ENCODE measurements around the gene APBA1. TPM values are rescaled to one million over a fixed set of nuclear protein-coding genes. Genes with fewer than 3 reads are reported as not detected.

Gene APBA1
- total and polyA plus RNA-seq, 9 of the 15 experiments (the other 6 are each of a cell fraction or from before 2014, with no cell fraction given), result 0.01 to 0.02 TPM; not detected in 7

DNA sequence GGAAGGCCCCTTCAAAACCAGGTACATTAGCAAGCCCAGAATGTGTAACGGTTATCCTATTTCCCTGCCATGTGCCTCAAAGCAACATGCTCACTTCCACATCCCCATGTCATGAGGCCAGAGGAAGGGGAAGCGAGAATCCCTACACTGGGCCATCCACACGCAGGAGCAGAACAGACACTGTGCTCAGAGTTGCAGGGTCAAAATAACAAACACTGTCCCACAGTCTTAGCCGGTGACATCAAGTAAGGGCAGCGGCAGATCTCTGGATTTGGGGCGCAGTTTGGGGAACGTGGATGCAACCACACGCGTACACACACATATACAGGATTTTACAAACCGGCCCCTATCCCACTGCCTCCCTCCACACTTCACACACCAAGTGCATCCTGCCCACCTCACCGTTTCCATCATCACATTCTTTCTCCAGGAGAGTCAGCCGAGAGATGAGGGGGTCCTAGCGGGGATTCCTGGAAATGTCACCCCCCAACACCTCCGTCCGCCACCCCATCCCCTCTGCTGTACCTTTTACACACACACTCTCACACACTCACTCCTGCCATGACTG is 776 bp downstream of the APBA1 start:
- H3K9ac ChIP-seq (ENCODE audit: insufficient read depth in 1 of 2, low read depth in 2 of 2, low read length in 2 of 2), result no peak overlapping the region
- no peak overlapping the region for H2AFZ ChIP-seq (ENCODE audit: low read depth, low read length)
- no peaks in the 10 kb centered on the region for H3K36me3 ChIP-seq (ENCODE audit: control insufficient read depth, insufficient read depth, low read length)
- no peak for DNase-seq (ENCODE audit: extremely low read depth in 1 of 4, low spot score in 3 of 4)
- ChIA-PET POLR2A (no interaction called here), CTCF (ENCODE audit: low intra/inter-chr PET ratio) (no interaction called here)
- FAIRE-seq, result no peak
- H3K4me1 ChIP-seq (replicated peaks in 1 of 2; ENCODE audit: control insufficient read depth in 2 of 2, insufficient read depth in 2 of 2, low read length in 2 of 2), result peaks cover 0 to 15% of the 10 kb centered on the region in 2 experiments; a peak in 2 of 5 replicates
- peaks cover 2 to 15% of the 10 kb centered on the region in 2 experiments; a peak in 4 of 5 replicates for H3K27me3 ChIP-seq (ENCODE audit: control insufficient read depth in 2 of 2, insufficient read depth in 2 of 2, low read length in 2 of 2)
- in situ Hi-C loops (cut with MboI), result no loop called here
- no peaks in the 10 kb centered on the region for H3K79me2 ChIP-seq (ENCODE audit: control insufficient read depth, insufficient read depth, low read length)
- intact Hi-C loops (cut with micrococcal nuclease), result loop anchor here (5.0 kb wide), 3 partner anchors 86 to 206 kb away; partner anchors contain the start of gene CFAP95
- H3K9me1 ChIP-seq (ENCODE audit: control insufficient read depth, insufficient read depth, low read length), result no peaks in the 10 kb centered on the region
- 60% methylated on average over 12 of the region's 15 CpGs for WGBS (ENCODE audit: insufficient coverage, low coverage, missing lambda C conversion rate)
- BruUV-seq (replicated peaks), result no TSS peak
- no peak overlapping the region for H3K4me2 ChIP-seq (ENCODE audit: insufficient read depth, low read length)
- no peaks in the 10 kb centered on the region for H3K9me3 ChIP-seq (replicated peaks; ENCODE audit: control insufficient read depth, insufficient read depth, low read depth, low read length)
- no peaks in the 10 kb centered on the region; the same call in 1 of the 2 replicates for H4K20me1 ChIP-seq (replicated peaks; ENCODE audit: control insufficient read depth, insufficient read depth, low read length)
- no peak overlapping the region for H3K27ac ChIP-seq (ENCODE audit: extremely low read depth, low read depth, low read length)
- ATAC-seq, result no peak
- H3K4me3 ChIP-seq, result no peak overlapping the region
- no peak for TF ChIP-seq NFATC3 (IDR thresholded peaks at IDR 0.05)
- TF ChIP-seq HDGF (IDR thresholded peaks at IDR 0.05), result no peak
- no peak for TF ChIP-seq ZNF3 (CRISPR knock-in tag; IDR thresholded peaks at IDR 0.05)
- TF ChIP-seq, protein P1, sequence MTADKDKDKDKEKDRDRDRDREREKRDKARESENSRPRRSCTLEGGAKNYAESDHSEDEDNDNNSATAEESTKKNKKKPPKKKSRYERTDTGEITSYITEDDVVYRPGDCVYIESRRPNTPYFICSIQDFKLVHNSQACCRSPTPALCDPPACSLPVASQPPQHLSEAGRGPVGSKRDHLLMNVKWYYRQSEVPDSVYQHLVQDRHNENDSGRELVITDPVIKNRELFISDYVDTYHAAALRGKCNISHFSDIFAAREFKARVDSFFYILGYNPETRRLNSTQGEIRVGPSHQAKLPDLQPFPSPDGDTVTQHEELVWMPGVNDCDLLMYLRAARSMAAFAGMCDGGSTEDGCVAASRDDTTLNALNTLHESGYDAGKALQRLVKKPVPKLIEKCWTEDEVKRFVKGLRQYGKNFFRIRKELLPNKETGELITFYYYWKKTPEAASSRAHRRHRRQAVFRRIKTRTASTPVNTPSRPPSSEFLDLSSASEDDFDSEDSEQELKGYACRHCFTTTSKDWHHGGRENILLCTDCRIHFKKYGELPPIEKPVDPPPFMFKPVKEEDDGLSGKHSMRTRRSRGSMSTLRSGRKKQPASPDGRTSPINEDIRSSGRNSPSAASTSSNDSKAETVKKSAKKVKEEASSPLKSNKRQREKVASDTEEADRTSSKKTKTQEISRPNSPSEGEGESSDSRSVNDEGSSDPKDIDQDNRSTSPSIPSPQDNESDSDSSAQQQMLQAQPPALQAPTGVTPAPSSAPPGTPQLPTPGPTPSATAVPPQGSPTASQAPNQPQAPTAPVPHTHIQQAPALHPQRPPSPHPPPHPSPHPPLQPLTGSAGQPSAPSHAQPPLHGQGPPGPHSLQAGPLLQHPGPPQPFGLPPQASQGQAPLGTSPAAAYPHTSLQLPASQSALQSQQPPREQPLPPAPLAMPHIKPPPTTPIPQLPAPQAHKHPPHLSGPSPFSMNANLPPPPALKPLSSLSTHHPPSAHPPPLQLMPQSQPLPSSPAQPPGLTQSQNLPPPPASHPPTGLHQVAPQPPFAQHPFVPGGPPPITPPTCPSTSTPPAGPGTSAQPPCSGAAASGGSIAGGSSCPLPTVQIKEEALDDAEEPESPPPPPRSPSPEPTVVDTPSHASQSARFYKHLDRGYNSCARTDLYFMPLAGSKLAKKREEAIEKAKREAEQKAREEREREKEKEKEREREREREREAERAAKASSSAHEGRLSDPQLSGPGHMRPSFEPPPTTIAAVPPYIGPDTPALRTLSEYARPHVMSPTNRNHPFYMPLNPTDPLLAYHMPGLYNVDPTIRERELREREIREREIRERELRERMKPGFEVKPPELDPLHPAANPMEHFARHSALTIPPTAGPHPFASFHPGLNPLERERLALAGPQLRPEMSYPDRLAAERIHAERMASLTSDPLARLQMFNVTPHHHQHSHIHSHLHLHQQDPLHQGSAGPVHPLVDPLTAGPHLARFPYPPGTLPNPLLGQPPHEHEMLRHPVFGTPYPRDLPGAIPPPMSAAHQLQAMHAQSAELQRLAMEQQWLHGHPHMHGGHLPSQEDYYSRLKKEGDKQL (CRISPR knock-in tag; IDR thresholded peaks at IDR 0.05; ENCODE audit: borderline replicate concordance), result no peak
- TF ChIP-seq, protein P2, sequence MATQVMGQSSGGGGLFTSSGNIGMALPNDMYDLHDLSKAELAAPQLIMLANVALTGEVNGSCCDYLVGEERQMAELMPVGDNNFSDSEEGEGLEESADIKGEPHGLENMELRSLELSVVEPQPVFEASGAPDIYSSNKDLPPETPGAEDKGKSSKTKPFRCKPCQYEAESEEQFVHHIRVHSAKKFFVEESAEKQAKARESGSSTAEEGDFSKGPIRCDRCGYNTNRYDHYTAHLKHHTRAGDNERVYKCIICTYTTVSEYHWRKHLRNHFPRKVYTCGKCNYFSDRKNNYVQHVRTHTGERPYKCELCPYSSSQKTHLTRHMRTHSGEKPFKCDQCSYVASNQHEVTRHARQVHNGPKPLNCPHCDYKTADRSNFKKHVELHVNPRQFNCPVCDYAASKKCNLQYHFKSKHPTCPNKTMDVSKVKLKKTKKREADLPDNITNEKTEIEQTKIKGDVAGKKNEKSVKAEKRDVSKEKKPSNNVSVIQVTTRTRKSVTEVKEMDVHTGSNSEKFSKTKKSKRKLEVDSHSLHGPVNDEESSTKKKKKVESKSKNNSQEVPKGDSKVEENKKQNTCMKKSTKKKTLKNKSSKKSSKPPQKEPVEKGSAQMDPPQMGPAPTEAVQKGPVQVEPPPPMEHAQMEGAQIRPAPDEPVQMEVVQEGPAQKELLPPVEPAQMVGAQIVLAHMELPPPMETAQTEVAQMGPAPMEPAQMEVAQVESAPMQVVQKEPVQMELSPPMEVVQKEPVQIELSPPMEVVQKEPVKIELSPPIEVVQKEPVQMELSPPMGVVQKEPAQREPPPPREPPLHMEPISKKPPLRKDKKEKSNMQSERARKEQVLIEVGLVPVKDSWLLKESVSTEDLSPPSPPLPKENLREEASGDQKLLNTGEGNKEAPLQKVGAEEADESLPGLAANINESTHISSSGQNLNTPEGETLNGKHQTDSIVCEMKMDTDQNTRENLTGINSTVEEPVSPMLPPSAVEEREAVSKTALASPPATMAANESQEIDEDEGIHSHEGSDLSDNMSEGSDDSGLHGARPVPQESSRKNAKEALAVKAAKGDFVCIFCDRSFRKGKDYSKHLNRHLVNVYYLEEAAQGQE (IDR thresholded peaks at IDR 0.05; ENCODE audit: borderline replicate concordance), result no peak
- TF ChIP-seq, protein P2 (CRISPR knock-in tag; IDR thresholded peaks at IDR 0.05; ENCODE audit: low read depth), result no peak
- no peak for TF ChIP-seq EHMT2 (IDR thresholded peaks at IDR 0.05)
- TF ChIP-seq ZKSCAN3 (CRISPR knock-in tag; IDR thresholded peaks at IDR 0.05), result no peak
- no peak for TF ChIP-seq SMAD3 (CRISPR knock-in tag; conservative IDR thresholded peaks at IDR 0.05)
